Ascending aorta (tissue), 2 donors: ENCODE measurements around the gene RAP2B. TPM values are rescaled to one million over a fixed set of nuclear protein-coding genes. Genes with fewer than 3 reads are reported as not detected.
"Not testable (repeated sequence)": the region's sequence is repeated elsewhere in the genome, so short reads cannot be mapped to it uniquely, and the experiment has no call there.

Source experiments
- DNase-seq, 2 donors: peaks; one replicate each; pipeline ENCODE4 v3.0.0-alpha.2; 2019; ENCODE audit warnings: low spot score in 2 of 2
- H3K27ac ChIP-seq, 2 donors: fragments of 200-600 bp; sonication (generic); one replicate each; pipeline ENCODE4 v1.5.1; 2016 to 2017; ENCODE audit warnings: mild to moderate bottlenecking in 1 of 2
- H3K27me3 ChIP-seq: fragments of 200-600 bp; sonication (generic); one replicate; pipeline ENCODE4 v1.5.1; 2017
- H3K36me3 ChIP-seq, 2 donors: fragments of 200-600 bp; sonication (generic); one replicate each; pipeline ENCODE4 v1.5.1; 2016
- H3K4me1 ChIP-seq, 2 donors: fragments of 200-600 bp; sonication (generic); one replicate each; pipeline ENCODE4 v1.5.1; 2016 to 2017; ENCODE audit warnings: mild to moderate bottlenecking in 1 of 2
- H3K4me3 ChIP-seq, 2 donors: fragments of 200-600 bp; sonication (generic); one replicate each; pipeline ENCODE4 v1.5.1; 2016 to 2017; ENCODE audit warnings: mild to moderate bottlenecking in 1 of 2
- H3K9me3 ChIP-seq, 2 donors: fragments of 200-600 bp; sonication (generic); one replicate each; pipeline ENCODE4 v1.5.1; 2016
- intact Hi-C: fragments of 100-400 bp; cut with DNase I; formaldehyde crosslinking; loops from one replicate; pipeline ENCODE4 v1.15.1; 2023
- total RNA-seq: library from RNA; depleted of rRNA; stranded (reverse); fragments of >200 nt; gene quantifications from one replicate; pipeline ENCODE4 v1.1.0, GENCODE V29; 2016
- TF ChIP-seq, protein P1 (sequence below), 3 experiments: fragments of 200-600 bp in 2 of 3; fragments of 450-650 bp in 1 of 3; sonication (generic) in 2 of 3; IDR thresholded peaks; one replicate each; pipeline ENCODE4 v1.5.1; 2016 to 2019; ENCODE audit warnings: antibody characterized with exemption in 3 of 3, mild to moderate bottlenecking in 1 of 3, moderate library complexity in 1 of 3

RAP2B gene
- total RNA-seq, 1 donor from 2014 or later = 1.6 TPM

DNA sequence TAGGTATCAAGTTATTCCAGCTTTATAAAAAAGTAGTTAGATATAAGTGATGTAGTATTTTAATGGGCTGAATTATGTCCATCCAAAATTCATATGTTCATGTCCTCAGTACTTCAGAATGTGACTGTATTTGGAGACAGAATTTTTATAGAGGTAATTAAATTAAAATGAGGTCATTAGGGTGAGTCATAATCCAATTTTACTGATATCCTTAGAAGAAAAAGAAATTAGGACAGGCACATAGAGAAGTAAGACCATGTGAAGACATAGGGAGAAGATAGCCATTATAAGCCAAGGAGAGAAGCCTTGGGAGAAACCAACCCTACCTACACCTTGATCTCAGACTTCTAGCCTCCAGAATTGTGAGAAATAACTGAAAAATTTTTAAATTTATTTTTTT, 30.3 kb downstream of the RAP2B start:
- DNase-seq = no peak
- intact Hi-C loops = no loop called here
- H3K27me3 ChIP-seq = no peaks in the 10 kb centered on the region
- H3K9me3 ChIP-seq = no peaks in the 10 kb centered on the region
- no peaks in the 10 kb centered on the region for H3K36me3 ChIP-seq
- TF ChIP-seq, protein P1, sequence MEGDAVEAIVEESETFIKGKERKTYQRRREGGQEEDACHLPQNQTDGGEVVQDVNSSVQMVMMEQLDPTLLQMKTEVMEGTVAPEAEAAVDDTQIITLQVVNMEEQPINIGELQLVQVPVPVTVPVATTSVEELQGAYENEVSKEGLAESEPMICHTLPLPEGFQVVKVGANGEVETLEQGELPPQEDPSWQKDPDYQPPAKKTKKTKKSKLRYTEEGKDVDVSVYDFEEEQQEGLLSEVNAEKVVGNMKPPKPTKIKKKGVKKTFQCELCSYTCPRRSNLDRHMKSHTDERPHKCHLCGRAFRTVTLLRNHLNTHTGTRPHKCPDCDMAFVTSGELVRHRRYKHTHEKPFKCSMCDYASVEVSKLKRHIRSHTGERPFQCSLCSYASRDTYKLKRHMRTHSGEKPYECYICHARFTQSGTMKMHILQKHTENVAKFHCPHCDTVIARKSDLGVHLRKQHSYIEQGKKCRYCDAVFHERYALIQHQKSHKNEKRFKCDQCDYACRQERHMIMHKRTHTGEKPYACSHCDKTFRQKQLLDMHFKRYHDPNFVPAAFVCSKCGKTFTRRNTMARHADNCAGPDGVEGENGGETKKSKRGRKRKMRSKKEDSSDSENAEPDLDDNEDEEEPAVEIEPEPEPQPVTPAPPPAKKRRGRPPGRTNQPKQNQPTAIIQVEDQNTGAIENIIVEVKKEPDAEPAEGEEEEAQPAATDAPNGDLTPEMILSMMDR (IDR thresholded peaks at IDR 0.05) = no peak
- no peaks in the 10 kb centered on the region for H3K4me1 ChIP-seq
- H3K27ac ChIP-seq = no peak overlapping the region
- H3K4me3 ChIP-seq = no peak overlapping the region

DNA sequence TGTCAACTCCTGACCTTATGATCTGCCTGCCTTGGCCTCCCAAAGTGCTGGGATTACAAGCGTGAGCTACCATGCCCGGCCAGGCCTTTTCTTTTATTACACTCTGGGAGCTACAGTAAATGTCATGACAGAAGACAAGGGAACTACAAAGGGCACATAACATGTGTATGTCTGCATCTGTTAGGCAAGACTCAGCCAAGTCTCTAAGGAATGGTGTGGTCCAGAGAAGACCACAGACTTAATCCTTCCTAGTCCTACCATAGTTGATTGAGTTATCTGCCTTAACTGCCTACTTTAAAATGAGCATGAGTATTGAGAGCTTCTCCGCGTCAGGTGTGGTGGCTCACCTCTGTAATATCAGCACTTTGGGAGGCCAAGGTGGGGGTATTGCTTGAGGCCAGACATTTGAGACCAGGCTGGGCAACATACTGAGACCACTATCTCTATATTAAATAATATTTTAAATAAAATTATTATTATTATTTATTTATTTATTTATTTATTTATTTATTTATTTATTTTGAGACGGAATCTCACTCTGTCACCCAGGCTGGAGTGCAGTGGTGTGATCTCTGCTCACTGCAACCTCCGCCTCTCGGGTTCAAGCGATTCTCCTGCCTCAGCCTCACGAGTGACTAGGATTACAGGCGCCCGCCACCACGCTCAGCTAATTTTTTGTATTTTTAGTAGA, 31.9 kb downstream of the RAP2B start:
- intact Hi-C loops, H3K9me3 ChIP-seq, H3K4me1 ChIP-seq, DNase-seq, H3K4me3 ChIP-seq, H3K27ac ChIP-seq, H3K36me3 ChIP-seq, H3K27me3 ChIP-seq: not testable (repeated sequence)

DNA sequence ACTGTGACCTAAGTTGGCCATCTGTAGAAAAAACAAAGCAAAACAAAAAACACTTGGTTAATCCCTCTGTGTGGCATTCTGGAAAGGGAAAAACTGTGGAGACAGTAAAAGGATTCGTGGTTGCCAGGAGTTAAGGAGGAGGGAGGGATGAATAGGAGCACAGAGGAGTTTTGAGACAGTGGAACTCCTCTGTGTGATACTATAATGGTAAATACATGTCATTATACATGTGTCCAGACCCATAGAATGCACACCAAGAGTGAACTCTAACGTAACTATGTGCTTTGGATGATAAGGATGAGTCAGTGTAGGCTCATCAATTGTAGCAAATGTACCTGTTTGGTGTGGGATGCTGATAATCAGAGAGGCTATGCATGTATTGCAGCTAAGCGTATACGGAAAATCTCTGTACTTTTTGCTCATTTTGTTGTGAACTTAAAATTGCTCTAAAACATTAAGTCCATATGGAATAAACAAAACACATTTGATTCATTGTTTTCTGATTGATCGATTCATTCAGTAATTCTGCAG, 33.4 kb downstream of the RAP2B start:
- intact Hi-C loops = no loop called here
- no peak for DNase-seq
- Histone ChIP-seq H3K9me3 (no peaks in the 10 kb centered on the region), H3K36me3 (no peaks in the 10 kb centered on the region), H3K4me1 (no peaks in the 10 kb centered on the region), H3K4me3 (no peak overlapping the region), H3K27me3 (no peaks in the 10 kb centered on the region), H3K27ac (no peak overlapping the region)
- TF ChIP-seq, protein P1 (IDR thresholded peaks at IDR 0.05) = no peak

DNA sequence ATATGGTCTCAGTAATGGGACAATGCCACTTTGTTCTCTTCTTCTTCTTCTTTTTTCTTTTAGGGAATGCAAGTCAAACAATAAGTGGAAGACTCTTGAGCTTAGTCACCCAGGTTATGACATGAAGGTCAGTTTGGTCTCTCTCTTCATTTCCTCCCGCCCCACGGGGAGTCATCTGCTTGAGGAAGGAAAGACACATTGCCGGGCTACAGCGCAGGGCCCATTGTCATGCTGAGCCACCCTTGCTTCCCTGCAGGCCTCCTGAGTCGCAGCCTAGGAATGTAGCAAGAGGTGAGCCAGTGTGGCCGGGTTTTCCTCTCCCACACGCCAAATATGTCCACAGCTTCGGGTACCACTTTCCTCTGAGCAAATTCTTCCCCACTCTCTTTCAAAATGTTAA, 47.6 kb downstream of the RAP2B start:
- H3K4me1 ChIP-seq = no peaks in the 10 kb centered on the region
- TF ChIP-seq, protein P1 (IDR thresholded peaks at IDR 0.05) = no peak
- H3K36me3 ChIP-seq = no peaks in the 10 kb centered on the region
- H3K4me3 ChIP-seq = no peak overlapping the region
- no peak overlapping the region for H3K27ac ChIP-seq
- H3K9me3 ChIP-seq = no peaks in the 10 kb centered on the region
- H3K27me3 ChIP-seq = no peaks in the 10 kb centered on the region
- intact Hi-C loops = no loop called here
- DNase-seq = peak; percentile 19 to 67

DNA sequence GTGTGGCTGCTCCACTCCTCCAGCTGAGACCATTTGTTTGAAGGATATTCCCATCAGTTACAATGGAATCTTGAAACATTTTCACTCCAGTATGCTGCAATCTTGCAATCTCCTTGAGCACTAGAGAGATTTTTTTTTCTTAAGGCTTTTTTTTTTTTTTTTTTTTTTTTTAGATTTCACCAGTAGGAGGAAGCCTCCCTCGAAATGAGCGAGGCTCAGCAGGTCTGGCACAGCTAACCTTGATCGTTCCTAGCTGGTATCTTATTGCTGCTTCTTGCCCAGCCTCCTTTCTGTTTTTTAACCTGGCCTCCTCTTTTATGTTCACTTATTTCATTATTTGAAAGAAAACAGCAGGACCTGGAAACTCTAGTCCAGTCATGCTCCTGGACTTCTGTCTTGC, 48.1 kb downstream of the RAP2B start:
- H3K4me1 ChIP-seq = no peaks in the 10 kb centered on the region
- H3K27ac ChIP-seq = no peak overlapping the region
- no peak overlapping the region for H3K4me3 ChIP-seq
- intact Hi-C loops = no loop called here
- TF ChIP-seq, protein P1 (IDR thresholded peaks at IDR 0.05) = no peak
- no peak for DNase-seq
- no peaks in the 10 kb centered on the region for H3K36me3 ChIP-seq
- H3K27me3 ChIP-seq = no peaks in the 10 kb centered on the region
- H3K9me3 ChIP-seq = no peaks in the 10 kb centered on the region

DNA sequence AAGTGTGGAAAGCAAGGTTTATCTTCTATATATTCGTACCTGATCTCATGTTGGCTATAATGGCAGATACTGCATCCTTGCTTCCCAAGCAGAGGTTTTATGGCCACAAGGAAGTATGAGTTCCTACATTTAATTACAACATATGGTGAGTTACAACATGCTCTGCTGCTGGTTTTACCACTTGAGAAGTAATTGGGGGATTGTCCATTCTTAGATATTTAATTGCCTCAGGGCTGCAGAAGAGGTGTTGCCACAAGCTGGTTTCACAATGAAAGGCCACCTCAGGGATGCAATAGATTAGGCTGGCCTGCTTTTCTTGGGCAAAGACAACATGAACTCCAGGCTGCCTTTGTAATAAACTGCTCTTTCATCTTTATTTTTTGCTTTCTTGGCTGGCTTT, 48.6 kb downstream of the RAP2B start:
- Histone ChIP-seq H3K9me3 (no peaks in the 10 kb centered on the region), H3K4me1 (no peaks in the 10 kb centered on the region), H3K4me3 (no peak overlapping the region), H3K27ac (no peak overlapping the region), H3K27me3 (no peaks in the 10 kb centered on the region), H3K36me3 (no peaks in the 10 kb centered on the region)
- intact Hi-C loops = no loop called here
- TF ChIP-seq, protein P1 (IDR thresholded peaks at IDR 0.05) = no peak
- no peak for DNase-seq
